ENCODE measurements around the gene CLEC17A. TPM values are rescaled to one million over a fixed set of nuclear protein-coding genes. Genes with fewer than 3 reads are reported as not detected.
"Not testable (repeated sequence)": the region's sequence is repeated elsewhere in the genome, so short reads cannot be mapped to it uniquely, and the experiment has no call there.

Gene CLEC17A
- polyA plus RNA-seq, 1 experiment, result not detected

DNA sequence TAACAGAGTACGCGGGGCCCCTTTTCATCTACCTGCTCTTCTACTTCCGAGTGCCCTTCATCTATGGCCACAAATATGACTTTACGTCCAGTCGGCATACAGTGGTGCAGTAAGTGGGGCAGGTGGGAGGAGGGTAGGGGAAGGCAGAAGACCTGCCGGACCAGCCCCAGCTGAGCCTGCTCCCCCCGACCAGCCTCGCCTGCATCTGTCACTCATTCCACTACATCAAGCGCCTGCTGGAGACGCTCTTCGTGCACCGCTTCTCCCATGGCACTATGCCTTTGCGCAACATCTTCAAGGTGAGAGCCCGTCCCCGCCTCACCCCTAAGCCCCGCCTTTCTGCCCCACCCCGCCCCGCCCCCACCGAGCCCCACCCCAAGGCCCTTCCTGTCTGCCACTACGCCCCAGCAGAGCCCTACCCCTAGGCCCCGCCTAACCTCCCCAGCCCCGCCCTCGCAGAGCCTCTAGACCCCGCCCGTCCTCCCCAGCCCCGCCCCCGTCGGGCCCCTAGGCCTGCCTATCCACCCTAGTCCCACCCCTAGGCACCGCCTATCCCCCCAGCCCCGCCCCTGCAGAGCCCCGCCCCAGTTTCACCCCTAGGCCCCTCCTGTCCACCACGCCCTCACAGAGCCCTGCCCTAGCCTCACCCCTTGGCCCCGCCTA, 18.8 kb upstream of the CLEC17A start:
- Histone ChIP-seq H3K4me3 (ENCODE audit: low read depth, low read length) (no peak overlapping the region), H3K27me3 (ENCODE audit: control insufficient read depth, insufficient read depth, low read length) (no peaks in the 10 kb centered on the region), H3K36me3 (ENCODE audit: control insufficient read depth, insufficient read depth, low read length) (peaks cover 8% of the 10 kb centered on the region)
- no peak for DNase-seq (ENCODE audit: low read depth)
- TF ChIP-seq CTCF (IDR thresholded peaks at IDR 0.05; ENCODE audit: insufficient read depth, low read depth, low read length), result no peak
- POLR2A ChIA-PET, result no interaction called here
- CTCF ChIA-PET, result interaction anchor here (1.3 to 9.9 kb wide), 2 partner anchors 9 to 92 kb away, joined by 3 to 62 read pairs; no protein-coding TSS in a partner anchor

DNA sequence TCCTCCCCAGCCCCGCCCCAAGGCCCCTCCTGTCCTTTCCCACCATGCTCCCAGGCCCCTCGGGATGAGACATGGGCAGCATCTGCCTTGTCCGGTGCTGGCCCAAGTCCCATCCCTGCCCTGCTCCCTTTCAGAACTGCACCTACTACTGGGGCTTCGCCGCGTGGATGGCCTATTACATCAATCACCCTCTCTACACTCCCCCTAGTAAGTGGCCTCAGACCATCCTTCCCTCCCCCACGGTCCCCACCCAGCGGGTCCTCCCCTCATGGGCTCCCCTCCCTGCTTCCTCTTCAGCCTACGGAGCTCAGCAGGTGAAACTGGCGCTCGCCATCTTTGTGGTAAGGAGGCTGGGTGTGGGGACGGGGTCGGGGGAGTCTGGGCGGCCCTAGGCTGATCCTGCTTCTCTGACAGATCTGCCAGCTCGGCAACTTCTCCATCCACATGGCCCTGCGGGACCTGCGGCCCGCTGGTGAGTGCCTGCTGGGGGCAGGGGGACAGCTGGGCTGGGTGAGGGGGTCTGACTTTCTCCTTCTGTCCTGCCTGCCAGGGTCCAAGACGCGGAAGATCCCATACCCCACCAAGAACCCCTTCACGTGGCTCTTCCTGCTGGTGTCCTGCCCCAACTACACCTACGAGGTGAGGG, 18.1 kb upstream of the CLEC17A start:
- H3K27me3 ChIP-seq (ENCODE audit: control insufficient read depth, insufficient read depth, low read length); POLR2A ChIA-PET: not testable (repeated sequence)
- CTCF ChIA-PET, result interaction anchor here (9.9 kb wide), 1 partner anchor 9 kb away, joined by 62 read pairs; no protein-coding TSS in a partner anchor

GRCh38 chr19:14565298-14565679, 17.6 kb upstream of the CLEC17A start:
- TF ChIP-seq CTCF (IDR thresholded peaks at IDR 0.05; ENCODE audit: insufficient read depth, low read depth, low read length), result no peak
- H3K4me3 ChIP-seq (ENCODE audit: low read depth, low read length), result no peak overlapping the region
- CTCF ChIA-PET, result interaction anchor here (9.9 kb wide), 1 partner anchor 10 kb away, joined by 62 read pairs; no protein-coding TSS in a partner anchor
- POLR2A ChIA-PET, result no interaction called here
- no peaks in the 10 kb centered on the region for H3K27me3 ChIP-seq (ENCODE audit: control insufficient read depth, insufficient read depth, low read length)
- peaks cover 10% of the 10 kb centered on the region for H3K36me3 ChIP-seq (ENCODE audit: control insufficient read depth, insufficient read depth, low read length)
- DNase-seq (ENCODE audit: low read depth), result no peak

More for the DNA sequence above, 18.1 kb upstream of the CLEC17A start:
- H3K36me3 ChIP-seq (ENCODE audit: control insufficient read depth, insufficient read depth, low read length), result peaks cover 10% of the 10 kb centered on the region
- not testable (repeated sequence) for DNase-seq (ENCODE audit: low read depth); H3K4me3 ChIP-seq (ENCODE audit: low read depth, low read length)

GRCh38 chr19:14565765-14566711, 16.8 kb upstream of the CLEC17A start:
- H3K4me3 ChIP-seq (ENCODE audit: low read depth, low read length), result no peak overlapping the region
- ChIA-PET CTCF (interaction anchor here (9.9 kb wide), 1 partner anchor 10 kb away, joined by 62 read pairs; no protein-coding TSS in a partner anchor), POLR2A (no interaction called here)
- no peak for DNase-seq (ENCODE audit: low read depth)
- no peaks in the 10 kb centered on the region for H3K27me3 ChIP-seq (ENCODE audit: control insufficient read depth, insufficient read depth, low read length)
- no peak for TF ChIP-seq CTCF (IDR thresholded peaks at IDR 0.05; ENCODE audit: insufficient read depth, low read depth, low read length)
- H3K36me3 ChIP-seq (ENCODE audit: control insufficient read depth, insufficient read depth, low read length), result peaks cover 10% of the 10 kb centered on the region

DNA sequence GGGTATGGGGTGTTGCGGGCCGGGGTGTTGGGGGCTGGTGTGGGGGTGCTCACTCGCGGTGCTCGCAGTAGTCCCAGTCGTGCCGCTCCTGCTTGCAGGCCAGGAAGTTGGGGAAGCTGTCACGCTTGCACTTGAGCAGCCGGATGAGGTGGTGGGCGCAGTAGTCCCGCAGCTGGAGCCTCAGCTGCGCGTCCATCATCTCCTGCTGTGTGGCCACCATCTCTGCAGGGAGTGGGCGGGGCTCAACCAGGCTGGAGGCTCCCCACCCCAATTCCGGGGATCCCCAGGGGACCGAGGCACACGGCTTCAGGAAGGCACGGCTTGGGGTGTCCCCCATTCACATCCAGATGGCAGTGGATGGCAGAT, 16.2 kb upstream of the CLEC17A start:
- peaks cover 10% of the 10 kb centered on the region for H3K36me3 ChIP-seq (ENCODE audit: control insufficient read depth, insufficient read depth, low read length)
- CTCF ChIA-PET, result interaction anchor here (9.9 kb wide), 1 partner anchor 11 kb away, joined by 62 read pairs; no protein-coding TSS in a partner anchor
- POLR2A ChIA-PET, result no interaction called here
- no peak for DNase-seq (ENCODE audit: low read depth)
- no peak overlapping the region for H3K4me3 ChIP-seq (ENCODE audit: low read depth, low read length)
- H3K27me3 ChIP-seq (ENCODE audit: control insufficient read depth, insufficient read depth, low read length), result no peaks in the 10 kb centered on the region
- no peak for TF ChIP-seq CTCF (IDR thresholded peaks at IDR 0.05; ENCODE audit: insufficient read depth, low read depth, low read length)
